PC-9 (cell line): ENCODE results near the gene GRID2.

Source experiments
- EZH2 ChIP-seq: fragments of 200-600 bp; sonication (generic); IDR thresholded peaks from 2 replicates; pipeline ENCODE4 v1.8.0; 2017; ENCODE audit warnings: antibody characterized with exemption, low read depth
- TF ChIP-seq, protein P1 (sequence below): fragments of 200-600 bp; sonication (generic); conservative IDR thresholded peaks from 2 replicates; pipeline ENCODE4 v1.6.1; 2017; ENCODE audit warnings: mixed run types, antibody characterized with exemption, mild to moderate bottlenecking, moderate library complexity

DNA sequence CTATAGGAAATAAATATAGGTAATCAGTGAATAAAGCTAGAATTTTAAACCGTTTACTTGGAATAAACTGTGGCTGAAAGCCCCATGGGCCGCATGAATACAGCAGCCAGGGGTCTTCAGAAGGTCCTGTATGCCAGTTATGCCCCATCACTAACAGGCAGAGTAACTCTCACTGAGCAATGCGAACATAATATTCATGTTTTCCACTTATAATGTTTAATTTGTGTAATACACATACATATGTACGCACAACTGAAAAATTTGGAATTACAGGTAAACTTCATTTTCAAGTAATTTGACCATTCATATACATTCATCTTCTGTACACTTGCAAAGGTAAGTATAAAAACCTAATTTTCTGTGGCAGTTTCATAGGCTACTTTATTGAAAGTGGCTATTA lies 998.5 kb downstream of the GRID2 start:
- TF ChIP-seq, protein P1, sequence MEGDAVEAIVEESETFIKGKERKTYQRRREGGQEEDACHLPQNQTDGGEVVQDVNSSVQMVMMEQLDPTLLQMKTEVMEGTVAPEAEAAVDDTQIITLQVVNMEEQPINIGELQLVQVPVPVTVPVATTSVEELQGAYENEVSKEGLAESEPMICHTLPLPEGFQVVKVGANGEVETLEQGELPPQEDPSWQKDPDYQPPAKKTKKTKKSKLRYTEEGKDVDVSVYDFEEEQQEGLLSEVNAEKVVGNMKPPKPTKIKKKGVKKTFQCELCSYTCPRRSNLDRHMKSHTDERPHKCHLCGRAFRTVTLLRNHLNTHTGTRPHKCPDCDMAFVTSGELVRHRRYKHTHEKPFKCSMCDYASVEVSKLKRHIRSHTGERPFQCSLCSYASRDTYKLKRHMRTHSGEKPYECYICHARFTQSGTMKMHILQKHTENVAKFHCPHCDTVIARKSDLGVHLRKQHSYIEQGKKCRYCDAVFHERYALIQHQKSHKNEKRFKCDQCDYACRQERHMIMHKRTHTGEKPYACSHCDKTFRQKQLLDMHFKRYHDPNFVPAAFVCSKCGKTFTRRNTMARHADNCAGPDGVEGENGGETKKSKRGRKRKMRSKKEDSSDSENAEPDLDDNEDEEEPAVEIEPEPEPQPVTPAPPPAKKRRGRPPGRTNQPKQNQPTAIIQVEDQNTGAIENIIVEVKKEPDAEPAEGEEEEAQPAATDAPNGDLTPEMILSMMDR: no peak
- TF ChIP-seq EZH2: no peak
